Measurements from ENCODE around the gene FLT1. TPM values are rescaled to one million over a fixed set of nuclear protein-coding genes. Genes with fewer than 3 reads are reported as not detected.

FLT1 gene
- polyA plus RNA-seq, 1 donor (not counting 4 experiments of a cell fraction or from before 2014, with no cell fraction given): 0.01 TPM

- no peak overlapping the region for H3K9ac ChIP-seq (ENCODE audit: control insufficient read depth, extremely low read depth, insufficient read depth, low read length)
- no peaks in the 10 kb centered on the region for H3K9me3 ChIP-seq (ENCODE audit: control insufficient read depth, low read depth, low read length)
- no peak overlapping the region for H3K4me3 ChIP-seq (ENCODE audit: control insufficient read depth in 2 of 3, extremely low read depth in 1 of 3, insufficient read depth in 2 of 3, low read depth in 1 of 3, low read length in 3 of 3)
- H3K4me1 ChIP-seq (ENCODE audit: control insufficient read depth, extremely low read depth, insufficient read depth, low read length): peaks cover 10% of the 10 kb centered on the region
- H4K20me1 ChIP-seq (ENCODE audit: control insufficient read depth, extremely low read depth, insufficient read depth, low read length): no peaks in the 10 kb centered on the region
- H2AFZ ChIP-seq (ENCODE audit: control insufficient read depth, low read length): no peak overlapping the region
- no peak for FAIRE-seq
- H3K27me3 ChIP-seq (ENCODE audit: control insufficient read depth, extremely low read depth, insufficient read depth, low read length): peaks cover 26% of the 10 kb centered on the region
- no peaks in the 10 kb centered on the region for H3K79me2 ChIP-seq (ENCODE audit: control insufficient read depth, insufficient read depth, low read length)
- H3K27ac ChIP-seq (ENCODE audit: control insufficient read depth, insufficient read depth, low read length): no peak overlapping the region
- DNase-seq (ENCODE audit: low read depth, low spot score): no peak
- TF ChIP-seq EZH2 (IDR thresholded peaks at IDR 0.05; ENCODE audit: low read length) (no peak), CTCF (optimal IDR thresholded peaks at IDR 0.05 in 1 of 3, IDR thresholded peaks at IDR 0.05 in 1 of 3, conservative IDR thresholded peaks at IDR 0.05 in 1 of 3; ENCODE audit: extremely low read depth in 1 of 3, insufficient read depth in 2 of 3, low read length in 3 of 3) (no peak)
- no peak overlapping the region for H3K4me2 ChIP-seq (ENCODE audit: control insufficient read depth, extremely low read depth, insufficient read depth, low read depth, low read length)
- no peaks in the 10 kb centered on the region for H3K36me3 ChIP-seq (ENCODE audit: control insufficient read depth in 2 of 2, extremely low read depth in 1 of 2, insufficient read depth in 2 of 2, low read length in 2 of 2)
- no peaks in the 10 kb centered on the region for H3K9me1 ChIP-seq (ENCODE audit: control insufficient read depth, extremely low read depth, insufficient read depth, low read length)
- dilution Hi-C loops (cut with MboI; ENCODE audit: extremely low pct_ligation_motif_present, low sequenced_read_pairs): no loop called here
Observed at GRCh38 chr13:28536371-28536770, 41.4 kb upstream of the FLT1 start.

GRCh38 chr13:28535734-28536133, 40.8 kb upstream of the FLT1 start:
- no peak overlapping the region for H3K4me3 ChIP-seq (ENCODE audit: control insufficient read depth in 2 of 3, extremely low read depth in 1 of 3, insufficient read depth in 2 of 3, low read depth in 1 of 3, low read length in 3 of 3)
- H4K20me1 ChIP-seq (ENCODE audit: control insufficient read depth, extremely low read depth, insufficient read depth, low read length): no peaks in the 10 kb centered on the region
- H3K4me2 ChIP-seq (ENCODE audit: control insufficient read depth, extremely low read depth, insufficient read depth, low read depth, low read length): no peak overlapping the region
- H3K9me3 ChIP-seq (ENCODE audit: control insufficient read depth, low read depth, low read length): no peaks in the 10 kb centered on the region
- H3K36me3 ChIP-seq (ENCODE audit: control insufficient read depth in 2 of 2, extremely low read depth in 1 of 2, insufficient read depth in 2 of 2, low read length in 2 of 2): no peaks in the 10 kb centered on the region
- H3K4me1 ChIP-seq (ENCODE audit: control insufficient read depth, extremely low read depth, insufficient read depth, low read length): peaks cover 10% of the 10 kb centered on the region
- H3K9me1 ChIP-seq (ENCODE audit: control insufficient read depth, extremely low read depth, insufficient read depth, low read length): no peaks in the 10 kb centered on the region
- TF ChIP-seq EZH2 (IDR thresholded peaks at IDR 0.05; ENCODE audit: low read length) (no peak), CTCF (optimal IDR thresholded peaks at IDR 0.05 in 1 of 3, IDR thresholded peaks at IDR 0.05 in 1 of 3, conservative IDR thresholded peaks at IDR 0.05 in 1 of 3; ENCODE audit: extremely low read depth in 1 of 3, insufficient read depth in 2 of 3, low read length in 3 of 3) (no peak)
- H3K79me2 ChIP-seq (ENCODE audit: control insufficient read depth, insufficient read depth, low read length): no peaks in the 10 kb centered on the region
- FAIRE-seq (no peak), DNase-seq (ENCODE audit: low read depth, low spot score) (no peak)
- peaks cover 33% of the 10 kb centered on the region for H3K27me3 ChIP-seq (ENCODE audit: control insufficient read depth, extremely low read depth, insufficient read depth, low read length)
- no peak overlapping the region for H3K9ac ChIP-seq (ENCODE audit: control insufficient read depth, extremely low read depth, insufficient read depth, low read length)
- H3K27ac ChIP-seq (ENCODE audit: control insufficient read depth, insufficient read depth, low read length): no peak overlapping the region
- no peak overlapping the region for H2AFZ ChIP-seq (ENCODE audit: control insufficient read depth, low read length)
- dilution Hi-C loops (cut with MboI; ENCODE audit: extremely low pct_ligation_motif_present, low sequenced_read_pairs): no loop called here
